Stimulated activated CD8-positive, alpha-beta memory T cell treated with anti-CD3 and anti-CD28 coated beads, Interleukin-2, amount 100 ng/mL, for 1 hour (primary cell): ENCODE measurements around the gene MRPL33.

Experiments
- DNase-seq, 2 donors: peaks; one replicate each; pipeline ENCODE4 v3.0.0-alpha.2; 2020; ENCODE audit warnings: low read depth in 2 of 2

MRPL33 gene

GRCh38 chr2:27808984-27809383, 37.5 kb downstream of the MRPL33 start:
- no peak for DNase-seq

- DNase-seq = no peak
These were observed 38.3 kb downstream of the MRPL33 start for GRCh38 chr2:27809761-27810241.

GRCh38 chr2:27810455-27810854, 38.9 kb downstream of the MRPL33 start:
- no peak for DNase-seq

GRCh38 chr2:27811768-27812167, 40.2 kb downstream of the MRPL33 start:
- no peak for DNase-seq

- DNase-seq = no peak
These were observed 43.2 kb downstream of the MRPL33 start for GRCh38 chr2:27814758-27815157.

GRCh38 chr2:27815860-27816438, 44.4 kb downstream of the MRPL33 start:
- no peak for DNase-seq

GRCh38 chr2:27822049-27822448, 50.5 kb downstream of the MRPL33 start:
- DNase-seq = no peak

- DNase-seq = no peak
These were observed 51.6 kb downstream of the MRPL33 start for GRCh38 chr2:27823135-27823534.

GRCh38 chr2:27823569-27823968, 52.0 kb downstream of the MRPL33 start:
- no peak for DNase-seq

GRCh38 chr2:27824401-27824800, 52.9 kb downstream of the MRPL33 start:
- no peak for DNase-seq

GRCh38 chr2:27828305-27828704, 56.8 kb downstream of the MRPL33 start:
- DNase-seq = no peak
